ENCODE data around the gene TUBG1. TPM values are rescaled to one million over a fixed set of nuclear protein-coding genes. Genes with fewer than 3 reads are reported as not detected.

TUBG1 gene
- total and polyA plus RNA-seq, 9 of the 15 experiments (the other 6 are each of a cell fraction or from before 2014, with no cell fraction given), result 33.1 to 147 (median 66.0) TPM

GRCh38 chr17:42623732-42624596 is 14.5 kb downstream of the TUBG1 start (continued):
- no peak for TF ChIP-seq BCLAF1 (IDR thresholded peaks at IDR 0.05; ENCODE audit: borderline replicate concordance in 1 of 2, control insufficient read depth in 1 of 2, low read depth in 2 of 2, low read length in 1 of 2)
- no peak for TF ChIP-seq KLF10 (CRISPR knock-in tag; IDR thresholded peaks at IDR 0.05)
- TF ChIP-seq HDAC8 (tag; IDR thresholded peaks at IDR 0.05), result no peak
- no peak for TF ChIP-seq RERE (CRISPR knock-in tag; IDR thresholded peaks at IDR 0.05; ENCODE audit: borderline replicate concordance)
- peak; percentile 58; the same call in 1 of the 2 replicates for TF ChIP-seq JUNB (CRISPR knock-in tag; conservative IDR thresholded peaks at IDR 0.05)
- TF ChIP-seq ZNF232 (CRISPR knock-in tag; IDR thresholded peaks at IDR 0.05), result no peak
- no peak for TF ChIP-seq CHCHD3 (CRISPR knock-in tag; IDR thresholded peaks at IDR 0.05)
- no peak for TF ChIP-seq ILF3 (IDR thresholded peaks at IDR 0.05; ENCODE audit: borderline replicate concordance)
- no peak for TF ChIP-seq PHTF2 (CRISPR knock-in tag; IDR thresholded peaks at IDR 0.05)
- TF ChIP-seq FOXO4 (CRISPR knock-in tag; IDR thresholded peaks at IDR 0.05), result no peak
- TF ChIP-seq BRF1 (IDR thresholded peaks at IDR 0.05; ENCODE audit: borderline replicate concordance, extremely low read depth, insufficient read length), result no peak
- TF ChIP-seq STAG1 (CRISPR knock-in tag; IDR thresholded peaks at IDR 0.05; ENCODE audit: borderline replicate concordance), result no peak
- TF ChIP-seq HOXB6 (CRISPR knock-in tag; IDR thresholded peaks at IDR 0.05; ENCODE audit: borderline replicate concordance), result no peak
- TF ChIP-seq DACH1 (IDR thresholded peaks at IDR 0.05; ENCODE audit: partially characterized antibody), result peak; percentile 92
- no peak for TF ChIP-seq RFX5 (IDR thresholded peaks at IDR 0.05; ENCODE audit: low read depth, low read length)
